Stimulated activated CD4-positive, alpha-beta T cell treated with anti-CD3 and anti-CD28 coated beads, Interleukin-4, amount 100 ng/mL, for 1 hour (primary cell): ENCODE results near the gene NADK2.

Experiments
- DNase-seq: peaks from one replicate; pipeline ENCODE4 v3.0.0-alpha.2; 2020

NADK2 gene

DNA sequence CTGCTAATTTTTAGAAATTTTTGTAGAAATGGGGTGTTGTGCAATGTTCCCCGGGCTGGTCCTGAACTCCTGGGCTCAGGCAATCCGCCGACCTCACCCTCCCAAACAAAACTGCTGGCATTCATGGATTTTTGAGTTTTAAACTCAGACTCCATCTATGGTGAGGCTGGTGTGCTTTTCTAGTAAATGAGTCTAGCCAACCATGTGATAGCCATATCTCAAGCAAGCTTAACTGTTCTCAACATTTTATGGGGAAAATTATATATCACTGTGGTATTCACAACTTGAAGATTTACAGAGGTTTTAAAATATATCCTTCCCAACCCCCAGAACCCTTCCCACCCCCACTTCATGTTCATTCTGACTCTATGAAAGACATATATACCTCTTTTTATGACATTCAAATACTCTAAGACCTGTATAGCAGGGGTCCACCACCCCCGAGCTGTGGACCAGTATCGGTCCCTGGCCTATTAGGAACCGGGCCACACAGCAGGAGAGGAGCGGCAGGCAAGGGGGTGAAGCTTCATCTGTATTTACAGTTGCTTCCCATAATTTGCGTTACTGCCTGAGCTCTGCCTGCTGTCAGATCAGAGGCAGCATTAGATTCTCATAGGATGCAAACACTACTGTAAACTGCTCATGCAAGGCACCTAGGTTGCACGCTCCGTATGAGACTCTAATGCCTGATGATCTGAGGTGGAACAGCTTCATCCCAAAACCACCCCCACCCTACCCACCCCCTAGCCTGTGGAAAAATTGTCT is 4.5 kb upstream of the NADK2 start:
- no peak for DNase-seq

DNA sequence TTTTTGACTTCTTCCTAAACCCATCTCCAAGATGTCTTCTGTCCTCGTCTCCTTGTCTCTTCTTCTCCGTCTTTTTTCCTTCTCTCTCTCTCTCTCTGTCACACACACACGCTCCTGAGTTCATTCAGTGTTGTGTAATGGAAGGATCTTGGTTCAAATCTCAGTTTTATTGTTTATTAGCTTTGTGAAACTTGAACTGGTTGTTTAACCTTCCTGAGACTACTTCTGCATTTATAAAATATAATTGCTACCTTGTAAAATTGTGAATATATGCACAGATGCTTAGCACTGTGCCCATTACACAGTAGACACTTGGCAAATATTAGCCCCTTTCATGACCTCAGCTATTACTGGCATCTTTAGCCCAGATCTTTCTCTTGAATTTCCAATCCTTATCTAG is 2.4 kb upstream of the NADK2 start:
- no peak for DNase-seq

DNA sequence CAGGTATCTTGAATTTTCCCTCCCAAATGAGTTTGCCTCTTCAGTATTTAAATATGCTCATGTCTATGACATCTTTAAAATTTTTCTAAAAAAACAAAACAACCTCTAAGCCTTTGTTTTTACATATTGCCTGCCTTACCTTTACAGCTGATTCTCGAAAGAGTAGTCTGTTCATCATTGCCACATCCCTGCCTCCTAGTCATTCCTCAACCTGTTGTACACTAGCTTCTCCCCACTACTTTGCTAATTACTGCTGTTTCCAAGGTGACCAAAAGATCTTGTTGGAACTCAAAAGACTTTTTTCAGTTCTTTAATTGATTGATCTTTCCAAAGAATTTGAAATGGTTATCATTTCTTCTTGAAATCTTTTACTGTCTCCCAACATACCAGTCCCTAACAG is 1.9 kb upstream of the NADK2 start:
- no peak for DNase-seq

- peak; percentile 4 for DNase-seq
These were observed 1.1 kb upstream of the NADK2 start for GRCh38 chr5:36242534-36243485.

- peak; percentile 44 for DNase-seq
These were observed 720 bp downstream of the NADK2 start for GRCh38 chr5:36240779-36241630.

GRCh38 chr5:36239370-36240293 is 2.1 kb downstream of the NADK2 start:
- DNase-seq: no peak

DNA sequence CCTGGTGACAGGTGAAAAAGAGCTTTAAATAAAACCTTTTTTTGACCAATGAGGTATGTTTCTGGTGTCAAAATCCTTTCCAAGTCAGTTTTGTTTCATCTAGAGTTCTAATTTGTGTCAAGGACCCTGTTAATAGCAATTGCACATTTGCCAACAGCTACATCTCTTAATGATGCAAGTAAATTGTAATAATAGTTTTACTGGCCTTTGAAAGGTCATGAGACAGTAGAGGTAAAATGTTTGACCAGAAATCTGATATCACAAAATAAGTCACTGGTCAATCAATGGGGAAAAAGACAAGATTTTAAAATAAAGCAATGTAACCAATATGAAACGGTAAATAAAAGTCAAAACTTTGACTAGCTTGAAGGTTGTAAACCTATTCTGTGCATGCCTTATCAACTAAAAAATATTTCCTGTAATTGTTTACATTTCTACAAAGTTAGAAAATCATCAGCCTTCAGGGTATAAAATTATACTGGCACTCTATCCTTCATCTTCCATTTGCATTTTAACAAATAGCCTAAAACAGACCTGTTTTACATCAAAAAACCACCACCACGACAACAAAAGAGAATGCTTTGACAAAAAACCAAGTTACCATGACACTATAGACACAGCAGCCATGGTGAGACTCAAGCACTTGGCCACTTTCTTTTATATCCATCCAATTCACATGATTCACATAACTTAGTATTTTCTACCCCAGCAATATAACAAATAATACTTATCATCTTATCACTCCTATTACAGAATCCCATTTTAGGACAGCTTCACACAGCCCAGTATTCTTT is 3.0 kb downstream of the NADK2 start:
- DNase-seq: no peak

- DNase-seq: no peak
These were observed 4.0 kb downstream of the NADK2 start for GRCh38 chr5:36237751-36238150.

DNA sequence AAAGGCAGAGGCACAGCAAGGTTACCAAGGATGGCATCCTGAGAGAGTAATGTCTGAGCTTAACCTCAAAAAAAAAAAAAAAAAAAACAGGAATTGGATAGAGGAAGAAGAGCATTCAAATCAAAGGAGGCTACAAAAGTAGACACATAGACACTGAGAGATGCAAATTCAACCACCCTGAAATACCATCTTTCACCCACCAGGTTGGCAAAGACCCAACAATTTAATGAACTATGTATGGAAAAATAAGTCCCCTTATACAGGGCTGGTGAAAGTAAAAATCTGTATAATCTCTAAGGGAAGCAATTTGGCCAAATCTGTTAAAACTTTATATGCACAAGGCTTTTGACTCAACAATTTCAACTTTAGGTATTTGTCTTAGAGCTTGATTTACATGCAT is 4.9 kb downstream of the NADK2 start:
- DNase-seq: no peak

- DNase-seq: no peak
These were observed 9.2 kb downstream of the NADK2 start for GRCh38 chr5:36232533-36232932.

DNA sequence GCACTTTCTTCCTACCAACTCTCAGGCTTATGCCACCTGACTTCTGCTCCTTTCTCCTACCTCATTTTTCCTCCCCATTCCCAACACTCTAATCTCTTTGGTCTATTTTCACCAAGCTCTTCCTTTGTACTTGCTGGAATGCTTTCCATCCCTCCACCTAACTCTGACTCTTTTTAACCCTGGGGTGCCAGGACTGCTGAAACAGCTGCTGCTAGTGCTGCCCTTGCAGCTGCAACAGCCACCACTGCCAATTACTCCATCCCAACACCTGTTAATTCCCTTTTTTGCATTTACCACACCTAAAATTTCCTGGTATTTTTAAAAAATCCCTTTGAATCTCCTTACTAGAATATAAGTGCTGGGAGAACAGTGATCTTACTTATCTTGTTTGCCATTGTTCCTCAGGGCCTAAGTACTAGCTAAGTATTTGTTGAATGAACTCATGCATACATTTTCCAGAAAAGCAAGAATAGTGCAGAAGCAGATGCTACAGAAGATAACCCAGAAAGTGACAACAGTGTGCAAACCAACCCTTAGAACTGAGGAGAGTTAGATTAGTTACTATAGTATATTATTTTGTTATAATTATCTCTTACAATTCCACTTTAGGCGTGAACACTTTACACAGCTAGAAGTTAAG is 11.5 kb downstream of the NADK2 start:
- DNase-seq: no peak

DNA sequence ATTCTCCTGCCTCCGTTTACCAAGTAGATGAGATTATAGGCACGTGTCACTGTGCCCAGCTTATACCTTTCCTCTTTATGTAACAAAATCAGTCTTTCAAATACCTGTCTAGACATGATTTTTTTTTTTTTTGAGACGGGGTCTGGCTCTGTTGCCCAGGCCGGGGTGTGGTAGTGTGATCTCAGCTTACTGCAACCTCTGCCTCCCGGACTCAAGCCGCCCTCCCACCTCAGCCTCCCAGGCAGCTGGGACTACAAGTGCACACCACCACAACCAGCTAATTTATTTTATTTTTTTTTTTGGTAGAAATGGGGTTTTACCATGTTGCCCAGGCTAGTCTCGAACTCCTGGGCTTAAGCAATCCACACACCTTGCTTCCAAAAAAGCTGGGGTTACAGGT is 13.2 kb downstream of the NADK2 start:
- DNase-seq: no peak

DNA sequence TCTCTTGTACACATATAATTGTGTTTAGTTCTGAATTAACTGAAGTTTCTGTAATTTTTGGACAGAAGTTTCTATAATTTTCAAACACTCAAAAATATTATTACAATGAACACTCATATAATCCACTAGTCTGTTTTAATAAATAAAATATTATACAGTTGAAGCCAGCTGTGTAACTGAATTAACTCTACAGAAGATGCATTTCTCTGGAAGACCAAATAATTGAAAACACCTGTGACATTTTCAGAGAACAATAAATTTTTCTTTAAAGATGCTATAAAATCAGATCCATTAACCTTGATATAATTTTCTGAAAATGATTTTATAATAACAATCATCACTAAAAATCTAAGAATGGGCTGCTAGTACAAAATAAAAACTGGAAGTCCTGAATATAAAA is 14.7 kb downstream of the NADK2 start:
- DNase-seq: no peak

DNA sequence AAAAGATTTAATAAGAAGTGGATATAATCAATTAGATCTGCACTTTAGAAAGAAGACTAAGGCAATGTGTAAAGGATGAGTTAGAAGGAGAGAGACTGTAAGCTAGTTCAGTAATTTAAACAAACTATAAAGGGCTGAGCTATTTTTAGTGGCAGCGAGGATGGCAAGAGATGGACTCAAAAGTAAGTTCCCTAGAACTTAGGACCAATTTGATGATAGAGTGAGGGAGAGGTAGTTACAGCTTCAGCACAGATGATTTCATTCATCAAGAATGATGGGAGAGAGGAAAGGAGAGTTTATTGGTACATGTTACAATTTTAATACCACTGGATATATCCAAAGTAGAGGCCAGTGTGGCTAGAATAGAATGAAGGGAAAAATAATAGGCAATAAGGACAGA is 19.1 kb downstream of the NADK2 start:
- no peak for DNase-seq

DNA sequence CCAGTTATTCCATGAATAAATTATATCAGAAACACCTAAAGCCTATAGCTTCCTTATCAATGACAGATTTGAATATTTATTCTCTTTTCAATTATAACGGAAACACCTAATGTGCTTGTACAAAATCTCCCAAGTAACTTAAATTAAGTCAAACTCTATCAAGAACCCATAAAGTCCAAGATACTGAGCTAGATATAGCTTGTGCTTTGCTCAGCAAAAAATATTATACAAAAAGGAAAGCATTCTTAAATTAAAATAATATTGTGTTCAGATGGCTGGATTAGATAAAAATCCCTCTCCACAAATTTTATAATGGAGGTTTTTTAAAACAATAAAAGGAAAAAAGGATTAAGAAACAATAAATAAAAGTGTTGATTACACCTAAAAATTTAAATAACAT is 23.7 kb downstream of the NADK2 start:
- DNase-seq: no peak

GRCh38 chr5:36217567-36217966 is 24.2 kb downstream of the NADK2 start:
- DNase-seq: no peak

- no peak for DNase-seq
These were observed 25.8 kb downstream of the NADK2 start for GRCh38 chr5:36215910-36216309.

- DNase-seq: no peak
These were observed 27.3 kb downstream of the NADK2 start for GRCh38 chr5:36214436-36214835.

DNA sequence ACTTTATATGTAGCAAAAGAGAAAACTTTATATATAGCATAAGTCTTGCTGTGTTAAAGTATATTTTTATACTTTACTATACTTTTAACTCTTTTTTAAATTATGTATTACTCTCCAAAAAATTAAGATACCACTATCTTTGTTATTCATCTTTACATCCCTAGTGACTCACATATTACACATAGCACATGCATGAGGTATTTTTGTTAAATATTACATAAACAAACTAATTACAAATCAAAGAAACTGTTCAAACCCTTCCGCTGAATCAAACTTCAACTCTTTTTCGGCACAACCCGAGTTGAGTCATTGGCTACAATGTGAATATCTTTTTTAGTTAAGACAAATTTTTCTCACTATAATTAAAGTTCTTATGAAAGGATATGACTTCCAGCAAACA is 32.1 kb downstream of the NADK2 start:
- DNase-seq: no peak

DNA sequence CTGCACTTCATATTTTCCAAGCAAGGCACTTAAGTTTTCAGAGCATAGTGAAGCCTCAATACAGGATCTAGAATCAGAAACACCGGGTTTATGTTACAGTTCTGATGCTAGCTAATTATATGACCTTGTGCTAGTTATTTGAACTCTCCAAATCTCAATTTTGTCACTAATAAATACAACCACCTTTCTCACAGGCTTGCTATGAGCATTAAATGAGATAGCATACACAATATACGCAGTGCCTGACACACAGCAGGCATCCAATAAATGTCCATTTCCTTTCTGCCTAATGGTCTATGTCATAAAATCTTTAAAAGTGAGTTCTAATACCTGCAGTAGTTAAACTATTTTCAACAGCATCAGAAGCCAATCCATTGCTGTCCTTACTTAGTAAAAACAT is 32.9 kb downstream of the NADK2 start:
- DNase-seq: no peak

DNA sequence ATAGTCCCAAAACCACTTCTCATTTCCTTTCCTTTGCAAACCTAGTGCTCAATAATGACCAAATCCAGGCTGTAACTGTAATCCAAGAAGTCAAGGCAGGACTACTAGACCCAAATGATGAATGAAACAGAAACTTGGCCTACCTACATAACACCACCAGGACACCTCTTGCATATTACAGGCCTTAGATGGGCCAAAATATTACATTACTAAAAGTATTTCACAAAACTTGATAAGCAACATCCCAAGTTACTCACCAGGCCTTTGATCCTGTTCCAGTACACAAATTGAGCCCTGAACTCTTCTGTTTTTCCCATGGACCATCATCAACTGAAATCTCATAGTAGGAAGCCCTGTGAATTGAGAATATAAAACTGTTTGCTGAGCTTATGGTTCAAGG is 34.8 kb downstream of the NADK2 start:
- DNase-seq: no peak
